Colonic mucosa (tissue), 4 donors: Measurements from ENCODE around the gene CDCA7. TPM values are rescaled to one million over a fixed set of nuclear protein-coding genes. Genes with fewer than 3 reads are reported as not detected.

ENCODE experiments used
- DNase-seq: peaks from one replicate; pipeline ENCODE4 v3.0.0-alpha.2; 2020
- H3K27ac ChIP-seq: fragments of 200-600 bp; one replicate; pipeline ENCODE4 v1.8.0; 2021
- H3K27me3 ChIP-seq: fragments of 200-600 bp; one replicate; pipeline ENCODE4 v1.8.0; 2021
- H3K36me3 ChIP-seq: fragments of 200-600 bp; one replicate; pipeline ENCODE4 v1.8.0; 2021
- H3K4me1 ChIP-seq: fragments of 200-600 bp; one replicate; pipeline ENCODE4 v1.8.0; 2021; ENCODE audit warnings: mild to moderate bottlenecking
- H3K4me3 ChIP-seq: fragments of 200-600 bp; one replicate; pipeline ENCODE4 v1.8.0; 2021
- H3K9ac ChIP-seq, 2 donors: one replicate each; pipeline ENCODE4 v1.7.0; 2013; ENCODE audit warnings: control low read depth in 2 of 2, low read depth in 2 of 2, low read length in 2 of 2
- H3K9me3 ChIP-seq: fragments of 200-600 bp; one replicate; pipeline ENCODE4 v1.8.0; 2021
- CTCF ChIP-seq: fragments of 200-600 bp; IDR thresholded peaks from one replicate; pipeline ENCODE4 v1.8.0; 2022; ENCODE audit warnings: antibody characterized with exemption, mild to moderate bottlenecking
- intact Hi-C: fragments of 100-400 bp; cut with DNase I; formaldehyde crosslinking; loops from one replicate; pipeline ENCODE4 v1.14.1; 2022
- total RNA-seq, 2 donors: library from RNA; stranded (reverse); fragmentation: NEBNext Ultra II Directional in 1 of 2; extraction: Animal tissue kit (Norgen Biotek cat#: 25700) in 1 of 2; gene quantifications; one replicate each; pipeline ENCODE4 v1.2.1, GENCODE V29; 2021
- donor health status: healthy.
- donor health status: DM: no; HTN: no; CAD: no.
- donor health status: DM: no; HTN: no; CAD: no.

Gene CDCA7
- total RNA-seq, 2 donors from 2014 or later = 30.0 to 75.8 TPM

DNA sequence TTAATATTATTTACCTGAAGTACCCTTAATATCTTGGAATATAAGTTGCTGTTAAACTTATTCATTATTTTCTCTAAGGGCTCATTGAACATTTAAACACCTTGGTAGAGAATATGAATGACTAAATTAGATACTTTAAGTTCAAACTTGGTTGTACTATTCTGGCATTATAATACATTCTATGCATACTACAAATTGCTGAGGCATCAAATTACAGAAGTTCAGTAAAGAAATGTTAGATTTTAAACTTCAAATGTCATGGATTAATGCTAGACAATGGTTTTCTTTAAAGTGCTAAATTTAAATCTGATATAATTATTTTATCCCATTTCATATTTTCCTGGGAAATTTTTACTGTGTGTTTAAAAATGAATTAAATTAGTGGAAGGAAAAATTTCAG, 63.1 kb downstream of the CDCA7 start:
- Histone ChIP-seq H3K9me3 (no peaks in the 10 kb centered on the region), H3K36me3 (no peaks in the 10 kb centered on the region), H3K4me3 (no peak overlapping the region), H3K27me3 (no peaks in the 10 kb centered on the region), H3K27ac (no peak overlapping the region), H3K4me1 (no peaks in the 10 kb centered on the region), H3K9ac (no peak overlapping the region)
- DNase-seq = no peak
- intact Hi-C loops = no loop called here
- no peak for TF ChIP-seq CTCF
